HG03565 (cell line): ENCODE data around the gene SLC5A10.

Experiments used
- ATAC-seq: cut with Tn5 transposase; IDR thresholded peaks from one replicate; pipeline ENCODE4 v1.9.1; 2021; ENCODE audit warnings: mild to moderate bottlenecking, moderate library complexity; ENCODE audit not compliant: unreplicated experiment

SLC5A10 gene

DNA sequence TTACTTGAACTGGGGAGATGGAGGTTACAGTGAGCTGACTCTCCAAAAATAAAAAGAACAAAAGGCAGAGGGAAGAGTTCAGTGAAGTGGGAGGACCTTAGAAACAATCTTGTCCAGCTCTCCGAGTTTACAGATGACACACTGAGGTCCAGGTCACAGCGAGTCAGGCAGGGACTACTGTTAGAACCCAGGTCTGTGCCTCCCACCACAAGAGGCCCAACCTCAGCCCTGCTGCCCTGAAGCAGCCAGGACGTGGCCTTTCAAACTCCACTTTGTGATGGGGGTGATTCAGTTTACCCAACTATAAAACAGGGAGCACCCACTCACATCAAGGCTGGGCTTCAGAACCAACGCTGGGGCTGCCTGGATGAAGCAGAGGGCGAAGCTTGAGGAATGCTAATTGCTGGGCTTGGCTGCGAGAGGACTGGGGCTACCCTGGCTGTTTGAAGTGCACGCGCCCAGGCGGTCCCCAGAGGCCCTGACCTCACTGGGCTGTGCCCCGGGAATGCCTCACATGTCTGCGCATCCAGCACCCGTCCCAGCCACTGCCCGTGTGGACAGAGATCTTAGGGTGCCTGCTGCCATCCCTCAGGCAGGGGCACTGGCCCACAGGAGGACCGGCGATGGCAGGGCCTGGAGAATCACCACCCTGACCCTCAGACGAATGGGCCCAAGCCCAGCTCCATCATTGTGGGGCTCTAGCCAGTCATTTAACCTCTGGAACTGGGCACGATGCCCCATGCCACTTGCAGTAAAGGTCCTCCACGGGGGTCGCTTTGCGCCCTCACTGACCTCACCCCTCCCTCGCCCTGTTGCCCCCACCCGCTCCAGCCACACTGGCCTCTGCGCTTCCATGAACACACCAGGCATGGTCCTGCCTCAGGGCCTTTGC is 11.4 kb downstream of the SLC5A10 start:
- ATAC-seq = no peak

DNA sequence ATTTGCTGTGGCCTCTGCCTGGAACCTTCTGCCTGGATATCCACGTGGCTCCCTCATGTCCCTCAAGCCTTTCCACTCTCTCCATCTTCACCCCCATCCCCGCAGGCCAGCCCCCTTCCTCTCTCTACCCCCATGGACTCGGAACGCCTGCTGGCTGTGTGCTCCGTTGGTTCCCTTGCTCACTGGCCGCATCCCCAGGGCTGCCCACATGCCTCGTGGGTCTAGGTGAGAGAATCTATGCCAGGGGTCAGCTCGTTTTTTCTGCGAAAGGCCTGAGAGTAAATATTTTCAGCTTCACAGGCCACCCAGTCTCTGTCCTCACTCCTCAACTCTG is 12.0 kb downstream of the SLC5A10 start:
- ATAC-seq = no peak

DNA sequence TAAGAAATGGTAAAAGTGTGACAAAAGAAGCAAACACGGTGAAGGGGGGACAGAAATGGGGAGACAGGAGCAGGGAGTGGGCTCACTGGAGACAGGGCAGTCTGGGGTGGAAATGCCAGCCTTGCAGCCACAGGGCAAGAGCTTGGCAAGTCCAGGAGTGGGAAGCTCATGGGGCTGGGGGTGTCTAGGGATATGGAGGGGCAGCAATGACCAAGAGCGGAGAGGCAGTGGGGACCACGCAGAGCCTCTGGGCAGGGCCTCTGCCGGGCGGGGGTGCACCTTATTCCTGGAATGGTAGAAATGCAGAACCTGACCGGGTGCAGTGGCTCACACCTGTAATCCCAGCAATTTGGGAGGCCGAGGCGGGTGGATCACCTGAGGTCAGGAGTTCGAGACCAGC is 12.6 kb downstream of the SLC5A10 start:
- no peak for ATAC-seq

DNA sequence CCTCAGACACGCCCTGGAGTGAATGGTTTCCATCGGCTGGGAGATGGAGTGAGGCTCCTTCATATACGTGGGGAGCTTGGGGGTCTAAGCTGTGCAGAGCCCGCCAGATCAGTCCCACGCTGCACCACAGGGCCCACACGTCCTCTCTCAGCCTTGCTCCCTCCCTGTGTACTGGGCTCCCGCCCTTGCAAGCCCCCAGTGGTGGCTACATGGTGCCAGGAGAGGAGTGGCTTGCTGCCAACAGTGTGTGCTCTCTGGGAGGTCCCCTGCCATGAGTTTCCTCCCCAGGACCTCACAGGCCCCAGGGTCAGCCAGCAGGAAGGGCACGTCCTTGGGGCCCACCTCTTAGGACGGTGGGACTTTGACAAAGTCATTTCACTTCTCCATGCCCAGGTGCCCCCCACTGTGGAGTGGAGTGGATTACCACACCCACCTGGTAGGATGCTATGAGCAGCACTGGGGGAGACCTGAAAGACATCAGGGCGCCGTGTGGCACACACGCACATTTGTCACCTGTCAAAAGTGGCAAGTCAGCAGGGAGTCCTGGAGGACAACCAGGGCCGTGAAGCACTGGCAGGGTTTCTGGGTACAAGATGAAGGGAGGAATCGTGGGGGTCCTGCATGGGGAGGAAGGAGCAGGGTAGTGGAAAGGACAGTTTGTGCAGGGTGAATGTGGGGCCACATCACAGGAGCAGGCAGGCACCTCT is 13.7 kb downstream of the SLC5A10 start:
- no peak for ATAC-seq

GRCh38 chr17:18966831-18967624 is 15.1 kb downstream of the SLC5A10 start:
- ATAC-seq = no peak

GRCh38 chr17:18967916-18968315 is 16.0 kb downstream of the SLC5A10 start:
- no peak for ATAC-seq

- no peak for ATAC-seq
Measured at GRCh38 chr17:18968345-18968744, 16.4 kb downstream of the SLC5A10 start.

GRCh38 chr17:18968945-18969887 is 17.3 kb downstream of the SLC5A10 start:
- ATAC-seq = no peak

- ATAC-seq = no peak
Measured at GRCh38 chr17:18970582-18971480, 18.9 kb downstream of the SLC5A10 start.

DNA sequence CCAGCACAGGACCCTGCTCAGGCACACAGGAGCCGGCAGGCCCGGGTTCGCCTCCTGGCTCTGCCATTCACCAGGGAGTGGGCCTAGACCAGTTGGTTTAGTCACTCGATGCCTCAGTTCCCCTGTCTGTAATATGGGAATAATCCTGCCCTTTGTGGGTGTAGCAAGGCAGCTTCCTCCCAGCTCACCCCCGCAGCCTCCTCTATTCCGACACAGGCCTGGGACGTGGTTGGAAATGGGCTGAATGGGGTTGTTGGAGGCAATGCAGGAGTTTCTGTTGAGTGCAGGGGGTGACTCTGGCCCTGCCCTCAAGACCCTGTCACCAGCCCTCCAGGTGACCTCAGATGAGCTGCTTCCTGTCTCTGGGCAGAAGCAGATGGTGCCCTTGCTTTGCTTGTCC is 19.8 kb downstream of the SLC5A10 start:
- ATAC-seq = no peak

DNA sequence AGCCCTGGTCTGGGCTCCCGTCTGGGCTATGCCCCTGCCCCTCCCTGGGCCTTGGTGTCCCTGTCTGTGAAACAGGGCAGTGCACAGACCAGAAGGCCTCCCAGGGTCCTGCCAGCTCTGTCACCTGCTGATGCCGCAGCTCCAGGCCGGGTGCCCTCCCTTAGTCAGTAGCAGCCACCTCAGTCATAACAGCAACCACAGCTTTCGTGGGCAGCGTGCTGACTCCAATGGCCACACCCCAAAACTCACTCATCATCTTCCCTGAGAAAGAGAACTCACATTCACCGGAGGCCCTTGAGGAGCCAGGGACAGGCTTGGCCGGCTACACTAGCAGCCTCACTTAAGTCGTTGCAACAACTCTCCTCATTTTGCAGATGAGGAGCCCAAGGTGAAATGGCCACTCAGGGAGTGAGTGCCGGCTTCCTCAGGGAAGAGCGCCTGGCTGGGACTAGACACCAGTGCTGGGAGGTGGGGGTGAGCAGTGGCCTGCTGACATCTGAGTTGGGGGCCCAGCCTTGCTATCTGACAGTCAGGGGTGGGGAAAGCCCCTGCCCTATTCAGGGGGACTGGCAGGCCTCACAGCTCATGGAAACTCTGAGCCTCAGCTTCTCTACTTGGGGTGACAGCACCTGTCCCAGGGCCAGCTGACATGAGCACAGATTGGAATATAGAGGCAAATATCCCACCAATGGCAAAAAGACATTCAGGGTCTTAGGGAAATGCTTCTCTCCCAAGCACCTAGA is 22.6 kb downstream of the SLC5A10 start:
- ATAC-seq = no peak

GRCh38 chr17:18975597-18975996 is 23.6 kb downstream of the SLC5A10 start:
- no peak for ATAC-seq

- no peak for ATAC-seq
Measured at GRCh38 chr17:18976201-18976600, 24.2 kb downstream of the SLC5A10 start.

DNA sequence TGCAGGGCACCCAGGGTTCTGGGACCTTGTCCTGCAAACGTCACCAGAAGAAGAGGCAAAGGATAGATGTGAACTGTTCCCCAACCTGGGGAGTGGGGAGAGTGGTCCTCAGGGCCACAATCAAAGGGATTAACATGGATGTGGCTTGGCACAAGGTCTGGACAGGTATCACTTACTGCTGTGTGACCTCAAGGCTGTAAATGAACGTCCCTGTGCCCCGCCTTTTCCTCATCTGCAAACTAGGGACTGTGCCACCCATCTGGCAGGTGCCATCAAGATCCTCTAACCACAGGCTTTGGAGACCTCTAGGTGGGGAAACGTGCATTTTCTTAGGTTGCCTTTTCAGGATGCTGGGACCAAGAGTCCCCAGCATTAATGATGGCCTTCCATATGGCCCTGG is 25.1 kb downstream of the SLC5A10 start:
- ATAC-seq = no peak

- ATAC-seq = no peak
Measured at GRCh38 chr17:18977646-18978045, 25.7 kb downstream of the SLC5A10 start.

GRCh38 chr17:18978050-18978449 is 26.1 kb downstream of the SLC5A10 start:
- ATAC-seq = no peak

GRCh38 chr17:18978655-18979054 is 26.7 kb downstream of the SLC5A10 start:
- ATAC-seq = no peak

- ATAC-seq = no peak
Measured at GRCh38 chr17:18980682-18981334, 28.8 kb downstream of the SLC5A10 start.
